Spinal cord (tissue), 10 donors: ENCODE measurements around the gene SLX4IP. TPM values are rescaled to one million over a fixed set of nuclear protein-coding genes. Genes with fewer than 3 reads are reported as not detected.

Experiments
- DNase-seq, 6 donors: peaks; one replicate each; pipeline versions ENCODE4 v3.0.0 to v3.0.0-alpha.2; 2013 to 2015; ENCODE audit warnings: low spot score in 6 of 6, low read depth in 4 of 6
- H3K27ac ChIP-seq: one replicate; pipeline ENCODE4 v1.5.1; 2013; ENCODE audit warnings: low read depth, low read length, control low read depth
- H3K27me3 ChIP-seq: one replicate; pipeline ENCODE4 v1.6.1; 2013; ENCODE audit warnings: low read length; ENCODE audit not compliant: control insufficient read depth, insufficient read depth
- H3K36me3 ChIP-seq: one replicate; pipeline ENCODE4 v1.6.1; 2013; ENCODE audit warnings: low read length; ENCODE audit not compliant: control insufficient read depth, insufficient read depth
- H3K4me1 ChIP-seq: one replicate; pipeline ENCODE4 v1.6.1; 2013; ENCODE audit warnings: low read length; ENCODE audit not compliant: control insufficient read depth, insufficient read depth
- H3K4me3 ChIP-seq: one replicate; pipeline ENCODE4 v1.5.1; 2013; ENCODE audit warnings: low read depth, low read length, control low read depth
- H3K9me3 ChIP-seq: one replicate; pipeline ENCODE4 v1.6.1; 2013; ENCODE audit warnings: low read length; ENCODE audit not compliant: control insufficient read depth, insufficient read depth
- WGBS: methylation state at CpG from one replicate; pipeline ENCODE4 v1.1.5; 2013; ENCODE audit warnings: missing lambda C conversion rate; ENCODE audit not compliant: insufficient coverage; 5-methylcytosine and 5-hydroxymethylcytosine counted together
- polyA plus RNA-seq, 2 donors: library from polyadenylated mRNA; unstranded; fragments of 120-200 nt; gene quantifications; one replicate each; pipeline ENCODE4 v1.2.1, GENCODE V29; 2013; ENCODE audit not compliant: insufficient read length in 2 of 2
- total RNA-seq, 2 donors: library from RNA; depleted of rRNA in 1 of 2; stranded (reverse); fragments of 120-200 nt in 1 of 2; fragments of >200 nt in 1 of 2; gene quantifications; one replicate each; pipeline versions ENCODE4 v1.2.3 to v1.2.4, GENCODE V29; 2013 to 2014
- donor health status: healthy.

The SLX4IP gene
- total and polyA plus RNA-seq, 4 donors = 7.9 to 10.5 (median 9.7) TPM

DNA sequence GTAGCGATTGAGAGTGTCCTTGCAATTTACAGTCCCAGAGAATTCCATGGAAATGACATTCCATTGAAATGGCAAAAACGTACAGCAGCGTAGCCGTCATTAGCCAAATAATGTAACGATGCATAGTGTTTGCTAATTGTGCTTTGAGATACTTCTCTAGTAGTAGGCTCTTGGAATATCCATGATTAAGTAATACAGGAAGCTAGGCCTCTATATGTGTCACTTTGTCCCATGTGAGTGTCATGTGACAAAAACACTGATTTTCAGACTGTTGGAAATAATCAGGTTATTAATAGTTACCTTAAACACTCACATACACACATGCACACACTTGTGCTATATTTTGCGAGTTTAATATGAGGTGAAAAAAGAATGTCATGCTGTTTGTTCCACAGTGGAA is 35.2 kb downstream of the SLX4IP start:
- no peak for DNase-seq
- peaks cover 4% of the 10 kb centered on the region for H3K4me1 ChIP-seq
- no peaks in the 10 kb centered on the region for H3K36me3 ChIP-seq
- H3K4me3 ChIP-seq = no peak overlapping the region
- no peaks in the 10 kb centered on the region for H3K9me3 ChIP-seq
- H3K27ac ChIP-seq = no peak overlapping the region
- H3K27me3 ChIP-seq = no peaks in the 10 kb centered on the region
- 84% methylated on average over 4 of the region's 6 CpGs for WGBS

DNA sequence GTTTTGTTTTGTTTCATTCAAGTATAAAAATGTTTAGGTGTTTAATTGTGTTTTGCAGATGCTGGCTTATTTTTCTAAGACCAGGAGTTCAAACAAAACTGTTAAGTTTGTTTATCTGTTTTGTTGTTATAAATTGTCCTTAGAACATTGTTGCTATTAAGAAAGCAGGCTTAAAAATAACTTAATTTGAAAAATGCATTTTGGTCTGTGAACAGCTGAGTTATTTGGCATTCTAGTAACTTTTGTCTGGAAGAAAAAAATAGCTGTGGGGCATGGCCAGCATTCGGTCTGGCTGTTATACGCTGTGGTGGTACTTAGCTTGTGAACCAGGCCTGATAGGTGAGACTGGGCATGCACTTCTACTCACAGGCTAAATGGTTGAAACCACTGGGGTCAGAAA is 37.8 kb downstream of the SLX4IP start:
- 75% methylated on average over 2 of the region's 2 CpGs for whole genome bisulfite sequencing

DNA sequence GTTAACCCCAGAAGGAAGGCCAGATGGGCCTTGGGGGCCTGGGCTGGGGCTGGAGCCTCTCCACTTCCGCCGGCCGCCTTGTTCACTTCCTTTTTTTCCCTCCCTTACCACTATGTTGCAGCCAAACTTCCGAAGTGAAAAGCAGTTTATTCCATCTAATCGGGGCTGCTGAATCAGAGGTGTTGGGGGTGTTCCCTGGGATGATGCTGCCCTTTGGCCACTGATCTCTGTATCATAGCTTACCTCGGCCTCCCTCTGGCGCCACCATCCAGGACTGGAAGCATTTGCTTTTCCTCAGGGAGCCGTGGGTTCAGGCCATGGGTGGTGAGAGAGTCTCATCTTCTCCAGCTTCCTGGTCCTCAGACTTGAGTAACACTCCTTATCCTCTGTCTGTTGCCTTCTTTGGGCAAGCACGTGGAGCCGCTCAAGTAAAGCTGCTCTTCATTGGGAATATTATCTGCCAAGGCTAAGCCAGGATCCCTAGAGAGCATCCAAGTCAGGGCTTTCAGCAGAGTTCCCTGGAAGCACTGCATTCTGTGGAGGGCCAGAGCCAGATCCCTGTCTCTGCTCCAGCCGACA is 39.6 kb downstream of the SLX4IP start:
- H3K4me1 ChIP-seq = peaks cover 4% of the 10 kb centered on the region
- H3K27me3 ChIP-seq = no peaks in the 10 kb centered on the region
- no peak for DNase-seq
- no peaks in the 10 kb centered on the region for H3K9me3 ChIP-seq
- no peak overlapping the region for H3K4me3 ChIP-seq
- WGBS = 98% methylated on average over 4 of the region's 11 CpGs
- no peak overlapping the region for H3K27ac ChIP-seq
- H3K36me3 ChIP-seq = no peaks in the 10 kb centered on the region

More for the DNA sequence above, 37.8 kb downstream of the SLX4IP start:
- no peaks in the 10 kb centered on the region for H3K36me3 ChIP-seq
- DNase-seq = no peak
- H3K4me1 ChIP-seq = peaks cover 4% of the 10 kb centered on the region
- no peaks in the 10 kb centered on the region for H3K9me3 ChIP-seq
- H3K27me3 ChIP-seq = no peaks in the 10 kb centered on the region
- H3K4me3 ChIP-seq = no peak overlapping the region
- H3K27ac ChIP-seq = no peak overlapping the region

DNA sequence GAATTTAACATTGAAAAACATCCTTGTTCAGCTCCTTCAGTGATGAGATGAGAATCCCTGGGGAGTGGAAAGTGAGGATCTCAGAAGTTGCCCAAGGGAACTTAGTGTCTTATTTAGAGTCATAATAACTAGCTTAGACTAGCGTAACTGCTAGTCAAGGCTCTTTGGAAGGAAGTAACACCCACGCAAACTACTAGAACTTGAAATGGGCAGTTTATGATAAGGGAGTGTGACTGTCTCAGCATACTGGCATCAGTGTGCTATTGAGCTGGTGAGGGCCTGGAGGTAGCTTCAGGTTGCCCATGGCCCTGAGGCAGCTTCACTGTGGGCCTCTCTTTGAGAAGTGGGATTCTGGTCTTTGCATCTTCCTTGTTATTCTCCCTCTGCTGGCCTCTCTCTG is 40.1 kb downstream of the SLX4IP start:
- no peaks in the 10 kb centered on the region for H3K4me1 ChIP-seq
- H3K36me3 ChIP-seq = no peaks in the 10 kb centered on the region
- H3K9me3 ChIP-seq = no peaks in the 10 kb centered on the region
- H3K4me3 ChIP-seq = no peak overlapping the region
- H3K27me3 ChIP-seq = no peaks in the 10 kb centered on the region
- 96% methylated on average over 2 of the region's 2 CpGs for WGBS
- H3K27ac ChIP-seq = no peak overlapping the region
- no peak for DNase-seq

DNA sequence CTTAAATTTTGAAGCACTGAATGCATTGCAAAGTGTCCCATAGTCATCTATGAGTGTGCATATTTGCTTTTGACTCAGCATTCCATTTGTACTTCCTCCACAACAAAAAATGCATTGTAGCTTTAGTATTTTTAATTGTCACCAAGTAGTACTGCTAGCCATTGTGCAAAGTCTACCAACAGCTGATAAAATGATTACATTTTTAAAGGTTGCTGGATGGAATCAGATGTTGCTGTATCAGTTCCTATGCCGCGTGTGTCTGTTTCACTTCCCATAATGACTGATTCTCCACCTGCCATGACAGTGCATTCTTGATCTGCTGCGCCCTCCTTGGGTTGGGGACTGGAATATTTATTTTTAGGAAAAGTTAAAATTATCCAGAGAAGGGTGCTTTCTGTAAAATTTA is 41.2 kb downstream of the SLX4IP start:
- H3K36me3 ChIP-seq = no peaks in the 10 kb centered on the region
- DNase-seq = no peak
- H3K9me3 ChIP-seq = no peaks in the 10 kb centered on the region
- no peaks in the 10 kb centered on the region for H3K27me3 ChIP-seq
- H3K4me3 ChIP-seq = no peak overlapping the region
- WGBS = no CpG with 5 or more reads among the region's 3 CpGs
- H3K27ac ChIP-seq = no peak overlapping the region
- no peaks in the 10 kb centered on the region for H3K4me1 ChIP-seq

DNA sequence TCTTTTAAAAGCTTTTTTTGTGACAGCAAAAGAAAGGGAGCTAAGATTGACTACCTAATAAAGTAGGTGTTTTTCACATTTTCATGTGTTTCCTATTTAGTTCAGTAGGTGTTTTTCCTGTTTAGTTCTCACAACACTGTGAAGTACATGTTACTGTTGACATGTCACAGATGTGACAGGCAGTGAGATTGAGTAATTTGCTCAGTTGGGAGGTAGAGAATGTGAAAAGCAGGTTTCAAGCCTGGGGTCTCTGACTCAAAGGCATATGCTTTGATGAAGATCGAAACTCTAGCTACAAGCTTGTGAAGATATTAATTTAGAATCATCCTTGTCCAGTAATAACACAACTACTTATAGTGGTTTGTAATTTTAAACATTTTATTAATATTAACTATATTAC is 43.1 kb downstream of the SLX4IP start:
- WGBS = no CpG with 5 or more reads among the region's 1 CpG
- no peak overlapping the region for H3K27ac ChIP-seq
- H3K9me3 ChIP-seq = no peaks in the 10 kb centered on the region
- H3K4me1 ChIP-seq = no peaks in the 10 kb centered on the region
- H3K27me3 ChIP-seq = no peaks in the 10 kb centered on the region
- H3K36me3 ChIP-seq = no peaks in the 10 kb centered on the region
- no peak overlapping the region for H3K4me3 ChIP-seq
- no peak for DNase-seq

DNA sequence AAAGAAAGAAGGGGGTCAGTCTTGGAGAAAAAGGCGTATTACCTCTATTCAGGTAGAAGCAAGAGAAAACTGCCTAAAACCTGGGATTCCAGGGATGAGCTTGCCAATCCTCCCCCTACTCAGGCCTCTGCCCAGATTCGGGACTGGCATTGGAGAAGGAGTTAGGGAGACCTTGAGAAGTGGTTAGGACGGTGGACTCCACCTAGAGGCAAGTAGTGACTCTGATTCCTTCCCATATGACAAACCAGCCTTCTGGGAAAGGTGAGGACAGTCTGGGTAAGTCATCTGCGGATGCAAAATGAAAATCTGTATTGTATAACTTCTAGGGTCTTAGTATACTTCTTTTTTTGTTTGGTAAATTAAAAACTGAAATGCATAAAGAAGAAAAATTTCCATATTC is 43.8 kb downstream of the SLX4IP start:
- no peak for DNase-seq
- no CpG with 5 or more reads among the region's 4 CpGs for WGBS
- Histone ChIP-seq H3K27ac (no peak overlapping the region), H3K9me3 (no peaks in the 10 kb centered on the region), H3K4me3 (no peak overlapping the region), H3K4me1 (no peaks in the 10 kb centered on the region), H3K27me3 (no peaks in the 10 kb centered on the region), H3K36me3 (no peaks in the 10 kb centered on the region)

DNA sequence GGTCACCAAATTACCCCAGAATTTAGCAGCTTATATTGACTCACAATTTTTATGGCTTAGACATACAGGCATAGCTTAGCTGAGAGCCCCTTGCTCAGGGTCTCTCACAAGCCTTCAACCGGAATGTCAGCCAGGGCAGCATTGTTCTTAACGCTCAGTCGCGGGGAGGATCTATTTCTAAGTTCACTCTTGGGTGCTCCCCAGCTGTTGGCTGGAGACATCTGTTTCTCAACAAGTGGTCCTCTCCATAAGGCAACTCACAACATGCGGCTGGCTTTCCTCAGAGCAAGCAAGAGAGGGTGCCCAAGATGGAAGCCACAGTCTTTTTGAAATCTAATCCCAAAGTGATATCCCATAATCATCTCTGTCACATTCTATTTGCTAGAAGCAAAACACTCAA is 46.6 kb downstream of the SLX4IP start:
- 62% methylated on average over 5 of the region's 5 CpGs for WGBS
- DNase-seq = no peak
- Histone ChIP-seq H3K4me1 (no peaks in the 10 kb centered on the region), H3K36me3 (no peaks in the 10 kb centered on the region), H3K4me3 (no peak overlapping the region), H3K27ac (no peak overlapping the region), H3K9me3 (no peaks in the 10 kb centered on the region), H3K27me3 (no peaks in the 10 kb centered on the region)

DNA sequence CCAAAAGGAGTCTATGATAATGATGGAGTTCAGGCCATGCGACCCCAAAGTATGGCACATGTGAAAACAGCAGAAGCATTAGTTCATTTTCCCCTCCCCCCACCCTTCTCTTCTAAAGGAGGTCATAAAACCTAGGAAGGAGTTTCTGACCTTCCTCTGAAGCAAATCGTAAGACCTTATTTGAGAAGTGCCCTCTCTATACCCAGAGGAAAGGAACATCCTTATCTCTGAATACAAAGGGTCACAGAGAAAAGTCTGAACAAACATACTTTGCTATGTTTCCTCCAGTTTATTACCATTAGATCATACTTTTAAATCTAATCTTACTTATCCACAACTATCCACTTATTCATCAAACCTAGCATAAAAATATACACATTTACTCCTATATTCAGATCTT is 48.6 kb downstream of the SLX4IP start:
- DNase-seq = no peak
- Histone ChIP-seq H3K4me3 (no peak overlapping the region), H3K27me3 (no peaks in the 10 kb centered on the region), H3K4me1 (no peaks in the 10 kb centered on the region), H3K9me3 (no peaks in the 10 kb centered on the region), H3K36me3 (no peaks in the 10 kb centered on the region), H3K27ac (no peak overlapping the region)
- no CpG with 5 or more reads among the region's 2 CpGs for WGBS

DNA sequence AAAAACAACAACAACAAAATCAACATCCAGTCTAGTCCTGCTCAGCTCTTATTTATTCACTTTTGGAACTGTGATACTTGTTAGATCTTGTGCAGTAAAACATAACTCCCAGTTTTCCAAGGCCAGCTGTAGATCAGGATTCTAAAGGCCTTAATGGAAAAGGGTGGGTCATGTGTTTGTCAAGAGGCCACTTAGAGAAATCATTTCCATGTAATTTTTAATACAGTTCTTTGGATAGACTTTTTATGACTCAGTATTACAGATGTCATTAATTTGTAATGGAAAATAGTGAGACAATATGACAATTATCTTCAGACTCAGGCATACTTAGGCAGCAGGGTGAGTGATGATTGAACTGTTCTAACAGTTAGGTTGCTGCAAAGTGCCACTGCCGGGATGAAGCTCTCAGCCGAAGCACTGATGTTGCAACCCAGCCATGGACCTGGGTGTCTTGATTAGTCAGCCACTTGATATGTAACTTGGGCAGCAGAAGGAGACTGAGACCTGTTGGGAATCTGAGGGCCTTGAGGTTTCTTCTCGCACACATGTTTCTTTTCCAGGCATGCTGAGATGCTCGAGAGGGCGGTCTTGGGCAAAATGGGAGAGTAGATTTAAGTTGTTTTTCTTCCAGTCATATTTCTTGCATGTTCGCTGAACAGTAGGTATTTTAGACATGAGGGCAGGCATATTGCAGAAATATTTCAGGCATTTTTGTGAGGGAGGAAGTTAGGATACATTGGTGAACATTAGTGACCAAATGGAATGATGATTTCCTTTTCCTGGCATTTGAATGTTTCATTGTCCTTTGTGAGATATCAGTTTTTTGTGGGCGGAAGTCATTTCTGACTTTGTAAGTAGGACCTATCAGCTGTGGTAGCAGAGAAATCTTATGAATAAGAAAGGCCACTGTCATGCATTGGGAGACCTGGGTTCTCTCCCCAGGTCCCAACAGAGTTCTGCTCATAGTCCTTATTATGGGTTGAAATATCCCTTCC is 52.3 kb downstream of the SLX4IP start:
- 91% methylated on average over 7 of the region's 7 CpGs for WGBS
- no peaks in the 10 kb centered on the region for H3K9me3 ChIP-seq
- H3K36me3 ChIP-seq = no peaks in the 10 kb centered on the region
- no peak overlapping the region for H3K4me3 ChIP-seq
- H3K4me1 ChIP-seq = no peaks in the 10 kb centered on the region
- H3K27me3 ChIP-seq = no peaks in the 10 kb centered on the region
- H3K27ac ChIP-seq = no peak overlapping the region
- no peak for DNase-seq
